NCI-H128 (cell line): ENCODE data around the gene PBOV1.

Experiments used
- DNase-seq: peaks from one replicate; lab custom pipeline; 2025; ENCODE audit not compliant: unreplicated experiment; lab: John Stamatoyannopoulos, UW

PBOV1 gene

DNA sequence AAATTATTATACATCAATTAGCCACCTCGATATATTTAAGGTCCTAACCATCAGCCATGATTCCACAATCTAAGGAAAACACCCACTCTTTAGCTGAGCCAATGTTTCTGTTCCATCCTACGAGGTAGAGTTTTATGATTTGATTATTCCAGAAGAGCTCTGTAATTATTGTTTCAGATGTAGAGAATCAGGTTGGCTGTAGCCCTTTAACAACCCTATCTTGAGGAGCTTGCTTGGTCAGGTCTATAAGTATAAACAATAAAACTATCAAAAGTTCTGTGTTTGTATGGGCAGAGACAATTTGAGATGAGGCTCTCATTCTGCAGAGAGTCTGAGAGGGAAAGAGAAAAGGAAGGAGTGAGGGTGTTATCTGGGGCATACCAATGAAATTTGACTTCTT lies at the start of gene PBOV1:
Gene PBOV1 (minus strand): TSS at position 43 of the 400 bp plus-strand sequence. CDS start 96 bp downstream, outside the sequence.
- DNase-seq, result no peak

DNA sequence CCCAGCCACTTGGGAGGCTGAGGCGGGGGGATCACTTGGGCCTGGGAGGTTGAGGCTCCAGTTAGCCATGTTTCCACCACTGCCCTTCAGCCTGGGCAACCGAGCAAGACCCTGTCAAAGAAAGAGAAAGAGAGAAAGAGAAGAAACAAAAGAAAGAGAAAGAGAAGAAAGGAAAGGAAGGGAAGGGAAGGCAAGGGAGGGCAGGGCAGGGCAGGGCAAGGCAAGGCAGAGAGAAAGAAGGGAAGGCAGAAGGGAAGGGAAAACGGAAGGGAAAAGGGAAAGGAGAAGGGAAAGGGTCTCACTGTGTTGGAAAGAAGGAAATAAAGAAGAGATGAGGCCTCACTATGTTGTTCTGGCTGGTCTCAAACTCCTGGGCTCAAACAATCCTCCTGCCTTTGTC lies 47.8 kb upstream of the PBOV1 start:
- no peak for DNase-seq

DNA sequence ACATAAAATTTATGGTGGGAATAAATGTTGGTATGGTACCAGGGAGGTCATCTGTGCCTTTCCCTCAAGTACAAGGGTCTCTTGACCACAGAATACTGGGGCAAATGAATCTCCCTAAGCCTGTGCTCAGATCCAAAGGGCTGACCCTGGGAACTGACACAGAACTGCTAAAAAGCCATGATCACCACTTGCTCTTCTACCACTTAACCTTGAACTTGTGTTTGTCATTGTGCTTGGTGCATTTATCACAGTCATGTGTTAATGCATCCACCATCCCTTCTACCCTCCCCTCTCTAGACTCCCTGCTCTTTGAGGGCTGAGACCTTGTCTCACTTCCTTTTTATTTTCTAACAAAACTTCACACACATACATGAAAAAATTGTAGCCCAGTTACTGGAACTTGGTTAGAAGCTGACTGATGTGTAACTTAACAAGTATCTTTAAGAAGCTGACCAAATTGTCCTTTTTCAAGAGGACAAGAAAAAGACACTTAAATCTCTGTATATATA lies 46.1 kb upstream of the PBOV1 start:
- DNase-seq, result no peak

DNA sequence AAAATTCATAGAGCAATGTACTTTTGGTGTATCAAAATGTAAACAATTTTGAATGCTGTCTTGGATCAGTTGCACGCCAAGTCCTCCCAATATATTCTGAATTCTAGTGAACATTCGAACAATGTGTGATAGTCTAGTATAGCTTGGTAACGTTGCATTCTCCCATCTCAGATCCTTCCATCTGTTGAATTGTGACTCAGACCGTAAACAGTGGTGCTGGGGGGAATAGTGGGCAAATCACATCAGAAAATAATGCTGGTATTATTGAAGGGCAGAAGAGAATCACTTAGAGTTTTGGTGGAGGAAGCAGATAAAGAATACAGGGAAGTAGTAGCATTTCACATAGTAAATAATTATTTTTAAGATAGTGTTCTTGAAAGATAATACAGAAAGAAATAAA lies 45.7 kb upstream of the PBOV1 start:
- DNase-seq, result no peak

GRCh38 chr6:138261116-138261780 lies 43.0 kb upstream of the PBOV1 start:
- no peak for DNase-seq

GRCh38 chr6:138258991-138259390 lies 40.7 kb upstream of the PBOV1 start:
- DNase-seq, result no peak

GRCh38 chr6:138258197-138258596 lies 39.9 kb upstream of the PBOV1 start:
- DNase-seq, result no peak

DNA sequence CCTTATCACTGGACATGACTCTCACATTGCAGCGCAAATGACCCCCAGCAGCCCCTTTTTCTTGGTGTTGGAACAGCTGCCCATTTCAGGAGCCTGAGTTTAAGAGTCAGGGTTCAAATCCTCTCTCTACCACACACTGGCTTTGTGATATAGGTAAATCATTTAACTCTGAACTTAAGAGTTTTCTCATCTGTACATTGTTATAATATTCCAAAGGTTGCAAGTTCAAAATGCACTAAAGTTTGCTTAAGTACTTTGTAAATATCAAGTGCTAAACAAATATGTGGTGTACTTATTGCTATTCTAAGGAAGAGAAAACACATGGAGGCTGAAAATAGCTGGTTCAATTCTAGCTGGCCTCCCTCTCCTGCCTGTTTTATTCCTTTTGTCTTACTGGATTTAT lies 39.3 kb upstream of the PBOV1 start:
- DNase-seq, result no peak

DNA sequence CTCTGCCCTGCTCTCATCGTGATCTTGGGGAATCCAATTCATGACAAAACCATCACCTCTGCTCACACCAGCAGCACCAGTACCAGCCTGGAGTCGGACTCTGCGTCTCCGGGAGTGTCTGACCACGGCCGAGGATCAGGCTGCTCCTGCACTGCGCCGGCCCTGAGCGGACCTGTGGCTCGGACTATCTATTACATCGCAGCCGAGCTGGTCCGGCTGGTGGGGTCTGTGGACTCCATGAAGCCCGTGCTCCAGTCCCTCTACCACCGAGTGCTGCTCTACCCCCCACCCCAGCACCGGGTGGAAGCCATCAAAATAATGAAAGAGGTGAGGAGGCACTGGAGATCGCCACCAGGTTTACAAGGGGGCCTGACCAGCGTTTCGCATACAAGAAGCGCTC lies 37.2 kb upstream of the PBOV1 start:
- no peak for DNase-seq

DNA sequence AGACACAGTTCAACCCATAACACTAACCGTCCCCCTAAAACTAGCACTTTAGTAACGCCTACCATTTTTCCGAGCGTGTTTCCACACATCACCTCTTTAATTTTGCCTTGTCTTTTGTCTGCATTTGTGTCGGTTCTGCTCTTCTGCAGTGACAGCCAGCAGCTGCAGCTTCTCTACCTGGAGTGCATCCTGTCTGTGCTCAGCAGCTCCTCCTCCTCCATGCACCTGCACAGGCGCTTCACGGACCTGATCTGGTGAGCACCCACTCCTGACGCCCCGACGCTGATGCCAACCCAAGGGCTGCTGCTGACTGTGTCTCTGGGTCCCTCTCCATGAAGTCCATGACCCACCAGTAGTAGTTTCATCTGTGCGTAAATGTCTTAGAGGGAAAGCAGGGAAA lies 35.4 kb upstream of the PBOV1 start:
- no peak for DNase-seq

- no peak for DNase-seq
These were observed 32.4 kb upstream of the PBOV1 start for GRCh38 chr6:138250513-138251247.

GRCh38 chr6:138250053-138250452 lies 31.8 kb upstream of the PBOV1 start:
- DNase-seq, result no peak

GRCh38 chr6:138248878-138249277 lies 30.6 kb upstream of the PBOV1 start:
- no peak for DNase-seq

- no peak for DNase-seq
These were observed 29.7 kb upstream of the PBOV1 start for GRCh38 chr6:138248011-138248410.

DNA sequence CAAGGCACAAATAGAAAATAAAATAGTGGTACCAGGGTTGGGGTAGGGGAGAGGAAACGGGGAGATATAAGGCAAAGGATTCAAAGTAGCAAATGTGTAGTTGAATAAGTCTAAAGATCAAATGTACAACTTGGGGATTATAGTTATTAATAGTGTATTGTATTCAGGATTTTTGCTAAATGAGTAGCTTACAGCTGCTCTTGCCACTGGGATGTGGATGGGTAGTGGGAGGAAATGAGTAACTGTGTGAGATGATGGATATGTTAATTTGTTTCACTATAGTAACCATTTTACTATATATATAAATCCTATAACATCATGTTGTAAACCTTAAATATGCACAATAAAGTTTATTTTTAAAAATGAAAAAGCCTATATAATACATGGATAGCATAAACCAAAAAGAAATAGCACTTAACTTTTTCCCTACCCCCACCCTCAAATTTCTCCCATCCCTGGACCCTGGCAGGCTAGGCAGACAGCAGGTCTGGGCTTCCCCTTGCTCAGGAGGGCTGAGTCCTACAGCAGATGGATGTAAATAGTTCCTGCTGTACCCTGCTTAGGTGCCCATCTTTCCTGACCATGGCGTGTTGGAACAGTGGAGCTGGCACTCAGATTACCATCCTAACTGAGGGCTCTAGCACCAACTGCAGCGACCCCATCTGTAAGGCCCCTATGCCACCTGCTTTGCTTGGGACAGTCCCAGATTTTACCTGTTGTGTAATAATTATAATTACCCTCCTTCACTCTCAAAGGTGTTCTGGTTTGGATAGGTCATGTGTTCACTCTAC lies 28.6 kb upstream of the PBOV1 start:
- DNase-seq, result no peak

- DNase-seq, result no peak
These were observed 27.5 kb upstream of the PBOV1 start for GRCh38 chr6:138245751-138246150.

GRCh38 chr6:138242987-138243592 lies 24.8 kb upstream of the PBOV1 start:
- no peak for DNase-seq

DNA sequence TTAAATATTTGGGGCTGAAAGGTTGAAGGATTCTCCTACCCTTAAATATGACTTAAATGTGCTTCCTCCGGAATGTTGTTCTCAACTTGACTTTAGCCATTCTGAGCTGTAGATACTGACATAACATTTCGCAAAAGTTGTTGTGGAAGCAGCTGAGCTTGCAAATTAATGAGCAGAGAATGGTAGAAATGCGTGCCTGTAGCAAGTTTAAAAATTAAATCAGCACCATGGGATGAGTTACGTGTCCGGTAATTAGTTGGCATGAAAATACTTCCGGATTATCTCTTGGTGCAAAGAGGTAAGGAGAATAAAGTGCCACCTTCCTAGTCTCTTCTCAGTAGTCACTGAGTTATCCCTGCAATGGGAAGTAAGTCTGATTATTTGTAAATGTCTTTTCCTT lies 23.6 kb upstream of the PBOV1 start:
- DNase-seq, result no peak

- DNase-seq, result no peak
These were observed 23.1 kb upstream of the PBOV1 start for GRCh38 chr6:138241381-138241780.

GRCh38 chr6:138240476-138241245 lies 22.4 kb upstream of the PBOV1 start:
- no peak for DNase-seq

GRCh38 chr6:138239774-138240173 lies 21.5 kb upstream of the PBOV1 start:
- no peak for DNase-seq
